PFSK-1 (cell line): ENCODE data around the gene VILL.

Experiments used
- FOXP2 ChIP-seq: optimal IDR thresholded peaks from 2 replicates; pipeline ENCODE3; 2011; ENCODE audit warnings: borderline replicate concordance, control low read depth, inconsistent platforms; ENCODE audit not compliant: insufficient read depth; ENCODE audit errors: extremely low read length, extremely low read depth
- POLR2AphosphoS5 ChIP-seq: IDR thresholded peaks from 2 replicates; pipeline ENCODE4 v1.6.1; 2012; ENCODE audit warnings: low read depth, mild to moderate bottlenecking, control low read depth, low read length, moderate library complexity
- REST ChIP-seq, 2 experiments: IDR thresholded peaks; 2 replicates each; pipeline versions ENCODE4 v1.6.1 to v1.8.0; 2011 to 2012; ENCODE audit warnings: low read depth in 2 of 2, low read length in 2 of 2, control low read depth in 1 of 2, inconsistent platforms in 1 of 2, mild to moderate bottlenecking in 1 of 2, moderate library complexity in 1 of 2; ENCODE audit not compliant: insufficient read depth in 1 of 2
- SIN3A ChIP-seq: IDR thresholded peaks from 2 replicates; pipeline ENCODE4 v1.6.1; 2012; ENCODE audit warnings: mild to moderate bottlenecking, low read length, moderate library complexity, borderline replicate concordance; ENCODE audit not compliant: insufficient read depth
- TAF1 ChIP-seq: IDR thresholded peaks from 2 replicates; pipeline ENCODE4 v1.6.1; 2012; ENCODE audit warnings: low read length, control low read depth, borderline replicate concordance; ENCODE audit not compliant: insufficient read depth

VILL gene

GRCh38 chr3:37989821-37990480, 635 bp upstream of the VILL start:
- TF ChIP-seq POLR2AphosphoS5 (no peak), FOXP2 (no peak), TAF1 (no peak), SIN3A (no peak), REST (IDR thresholded peaks at IDR 0.05; ENCODE audit: insufficient read depth in 1 of 2, low read depth in 2 of 2, low read length in 2 of 2) (no peak)

- TF ChIP-seq SIN3A (no peak), FOXP2 (no peak), POLR2AphosphoS5 (no peak), TAF1 (no peak), REST (IDR thresholded peaks at IDR 0.05; ENCODE audit: insufficient read depth in 1 of 2, low read depth in 2 of 2, low read length in 2 of 2) (no peak)
These were observed 523 bp downstream of the VILL start for GRCh38 chr3:37991109-37991508.

- TF ChIP-seq POLR2AphosphoS5 (no peak), REST (IDR thresholded peaks at IDR 0.05; ENCODE audit: insufficient read depth in 1 of 2, low read depth in 2 of 2, low read length in 2 of 2) (no peak), TAF1 (no peak), SIN3A (no peak), FOXP2 (no peak)
These were observed 1.2 kb downstream of the VILL start for GRCh38 chr3:37991823-37992222.

- TF ChIP-seq FOXP2, result no peak
- TF ChIP-seq REST (IDR thresholded peaks at IDR 0.05; ENCODE audit: insufficient read depth in 1 of 2, low read depth in 2 of 2, low read length in 2 of 2), result no peak
- TF ChIP-seq TAF1, result no peak
- TF ChIP-seq SIN3A, result no peak
- TF ChIP-seq POLR2AphosphoS5, result no peak
These were observed 1.9 kb downstream of the VILL start for GRCh38 chr3:37992271-37993066.
